CD4-positive, alpha-beta T cell (primary cell): ENCODE results near the gene CMTM6. TPM values are rescaled to one million over a fixed set of nuclear protein-coding genes. Genes with fewer than 3 reads are reported as not detected.
"Not testable (repeated sequence)": the region's sequence is repeated elsewhere in the genome, so short reads cannot be mapped to it uniquely, and the experiment has no call there.

Experiments used
- ATAC-seq: fragments of 200-7000 bp; cut with Tn5 transposase; one replicate; pipeline ENCODE4 v1.10.0; 2022; ENCODE audit warnings: mild to moderate bottlenecking; ENCODE audit not compliant: poor library complexity
- CTCF ChIA-PET: fragments of 350-600 bp; sonication (Branson Sonifier 250); formaldehyde crosslinking; loops from one replicate; lab custom pipeline; 2021; ENCODE audit warnings: antibody characterized with exemption, inconsistent platforms; lab: Charles Lee
- POLR2A ChIA-PET: fragments of 350-600 bp; sonication (Branson Sonifier 250); formaldehyde crosslinking; loops from one replicate; lab custom pipeline; 2021; ENCODE audit warnings: antibody characterized with exemption, inconsistent platforms; lab: Charles Lee
- DNase-seq, 14 experiments: peaks; one replicate each; pipeline ENCODE4 v3.0.0-alpha.2; 2013 to 2020; ENCODE audit warnings: mixed read lengths in 2 of 14
- H3K27ac ChIP-seq, 2 donors: one replicate each; pipeline versions ENCODE4 v1.5.1 to v1.7.0; 2013; ENCODE audit warnings: low read length in 2 of 2, low read depth in 1 of 2, mild to moderate bottlenecking in 1 of 2
- H3K27me3 ChIP-seq, 2 experiments: 1 replicate in 1 of 2; 2 replicates in 1 of 2; pipeline versions ENCODE4 v1.6.1 to v1.7.0; 2013; ENCODE audit warnings: low read length in 2 of 2, control low read depth in 1 of 2, mild to moderate bottlenecking in 1 of 2, moderate library complexity in 1 of 2; ENCODE audit not compliant: insufficient read depth in 2 of 2, control insufficient read depth in 1 of 2
- H3K36me3 ChIP-seq: one replicate; pipeline ENCODE4 v1.6.1; 2013; ENCODE audit warnings: low read length, control low read depth; ENCODE audit not compliant: insufficient read depth
- H3K4me1 ChIP-seq: one replicate; pipeline ENCODE4 v1.6.1; 2013; ENCODE audit warnings: low read length, control low read depth; ENCODE audit not compliant: insufficient read depth
- H3K4me3 ChIP-seq: one replicate; pipeline ENCODE4 v1.5.1; 2013; ENCODE audit warnings: mild to moderate bottlenecking, low read length, moderate library complexity
- H3K9me3 ChIP-seq, 2 experiments: 1 replicate in 1 of 2; 2 replicates in 1 of 2; pipeline versions ENCODE4 v1.6.1 to v1.7.0; 2013; ENCODE audit warnings: low read length in 2 of 2, mild to moderate bottlenecking in 2 of 2, control low read depth in 1 of 2, moderate library complexity in 1 of 2; ENCODE audit not compliant: control insufficient read depth in 1 of 2, insufficient read depth in 1 of 2
- H3K27ac Mint-ChIP-seq: one replicate; pipeline ENCODE4 v1.8.0; 2020; ENCODE audit warnings: mixed read lengths
- H3K27me3 Mint-ChIP-seq: one replicate; pipeline ENCODE4 v1.8.0; 2021; ENCODE audit warnings: mixed read lengths
- H3K36me3 Mint-ChIP-seq: one replicate; pipeline ENCODE4 v1.8.0; 2021; ENCODE audit warnings: low read depth, mixed read lengths
- H3K4me1 Mint-ChIP-seq: one replicate; pipeline ENCODE4 v1.8.0; 2021; ENCODE audit warnings: low read depth, mixed read lengths
- H3K4me3 Mint-ChIP-seq: one replicate; pipeline ENCODE4 v1.8.0; 2020; ENCODE audit warnings: mild to moderate bottlenecking, mixed read lengths
- H3K9me3 Mint-ChIP-seq: one replicate; pipeline ENCODE4 v1.8.0; 2020; ENCODE audit warnings: mixed read lengths
- intact Hi-C, 2 experiments: fragments of 100-400 bp; cut with DNase I in 1 of 2; cut with micrococcal nuclease in 1 of 2; formaldehyde crosslinking; loops; one replicate each; pipeline versions ENCODE4 v1.15.1 to v1.9.0; 2023 to 2025; cut with DNase I, micrococcal nuclease
- total RNA-seq, 174 experiments: library from RNA in 2 of 174; stranded (reverse) in 2 of 174; gene quantifications; one replicate each; pipeline ENCODE4 v1.2.3 and lab custom pipeline; 2021 to 2026
- TF ChIP-seq, protein P1 (sequence below): fragments of 200-600 bp; IDR thresholded peaks from one replicate; pipeline ENCODE4 v1.8.0; 2022; ENCODE audit warnings: antibody characterized with exemption, mild to moderate bottlenecking

Gene CMTM6
- total RNA-seq, 2 experiments from 2014 or later, result 36.5 to 37.8 TPM

DNA sequence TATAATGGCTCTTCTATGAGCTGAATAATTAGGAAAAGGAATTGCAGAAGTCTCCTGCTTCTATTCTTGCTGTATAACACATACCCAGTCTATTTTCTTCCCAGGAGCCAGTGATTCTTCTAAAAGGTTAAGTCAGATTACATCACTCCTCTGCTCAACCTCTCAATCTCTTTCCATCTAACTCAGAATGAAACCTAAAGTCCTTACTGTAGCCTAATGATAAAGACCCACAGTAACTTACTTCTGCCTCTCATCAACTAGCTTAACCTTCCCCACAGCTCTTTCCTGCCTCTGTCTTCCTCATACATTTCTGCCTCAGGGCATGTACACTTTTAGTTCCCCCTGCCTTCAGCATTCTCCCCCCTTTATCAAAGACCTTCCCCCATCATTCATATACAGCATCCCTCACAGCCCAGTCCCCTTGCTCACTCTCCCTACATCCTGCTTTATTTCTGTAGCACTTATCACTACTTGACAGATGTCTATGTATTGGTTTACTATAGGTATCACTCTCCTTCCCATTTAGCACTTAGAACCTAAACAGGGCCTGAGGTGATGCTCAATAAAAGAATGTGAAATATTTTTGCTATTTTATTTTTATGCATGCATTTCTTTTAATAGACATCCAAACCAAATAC, 28.5 kb upstream of the CMTM6 start:
- ChIA-PET CTCF (interaction anchor here (1.3 kb wide), 1 partner anchor 21 kb away, joined by 3 read pairs; no protein-coding TSS in a partner anchor), POLR2A (no interaction called here)
- no peaks in the 10 kb centered on the region for H3K4me1 ChIP-seq
- no peak for DNase-seq
- H3K9me3 Mint-ChIP-seq, result no peaks in the 10 kb centered on the region
- H3K36me3 Mint-ChIP-seq, result peaks cover 78% of the 10 kb centered on the region
- H3K27me3 ChIP-seq, result no peaks in the 10 kb centered on the region
- H3K27me3 Mint-ChIP-seq, result no peaks in the 10 kb centered on the region
- H3K4me3 Mint-ChIP-seq, result no peak overlapping the region
- ATAC-seq, result no peak
- H3K9me3 ChIP-seq, result no peaks in the 10 kb centered on the region
- H3K27ac ChIP-seq, result no peak overlapping the region
- intact Hi-C loops, result no loop called here
- TF ChIP-seq, protein P1, sequence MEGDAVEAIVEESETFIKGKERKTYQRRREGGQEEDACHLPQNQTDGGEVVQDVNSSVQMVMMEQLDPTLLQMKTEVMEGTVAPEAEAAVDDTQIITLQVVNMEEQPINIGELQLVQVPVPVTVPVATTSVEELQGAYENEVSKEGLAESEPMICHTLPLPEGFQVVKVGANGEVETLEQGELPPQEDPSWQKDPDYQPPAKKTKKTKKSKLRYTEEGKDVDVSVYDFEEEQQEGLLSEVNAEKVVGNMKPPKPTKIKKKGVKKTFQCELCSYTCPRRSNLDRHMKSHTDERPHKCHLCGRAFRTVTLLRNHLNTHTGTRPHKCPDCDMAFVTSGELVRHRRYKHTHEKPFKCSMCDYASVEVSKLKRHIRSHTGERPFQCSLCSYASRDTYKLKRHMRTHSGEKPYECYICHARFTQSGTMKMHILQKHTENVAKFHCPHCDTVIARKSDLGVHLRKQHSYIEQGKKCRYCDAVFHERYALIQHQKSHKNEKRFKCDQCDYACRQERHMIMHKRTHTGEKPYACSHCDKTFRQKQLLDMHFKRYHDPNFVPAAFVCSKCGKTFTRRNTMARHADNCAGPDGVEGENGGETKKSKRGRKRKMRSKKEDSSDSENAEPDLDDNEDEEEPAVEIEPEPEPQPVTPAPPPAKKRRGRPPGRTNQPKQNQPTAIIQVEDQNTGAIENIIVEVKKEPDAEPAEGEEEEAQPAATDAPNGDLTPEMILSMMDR, result no peak
- no peak overlapping the region for H3K4me3 ChIP-seq
- H3K27ac Mint-ChIP-seq, result no peak overlapping the region
- H3K36me3 ChIP-seq, result peaks cover 50% of the 10 kb centered on the region
- H3K4me1 Mint-ChIP-seq, result no peaks in the 10 kb centered on the region

DNA sequence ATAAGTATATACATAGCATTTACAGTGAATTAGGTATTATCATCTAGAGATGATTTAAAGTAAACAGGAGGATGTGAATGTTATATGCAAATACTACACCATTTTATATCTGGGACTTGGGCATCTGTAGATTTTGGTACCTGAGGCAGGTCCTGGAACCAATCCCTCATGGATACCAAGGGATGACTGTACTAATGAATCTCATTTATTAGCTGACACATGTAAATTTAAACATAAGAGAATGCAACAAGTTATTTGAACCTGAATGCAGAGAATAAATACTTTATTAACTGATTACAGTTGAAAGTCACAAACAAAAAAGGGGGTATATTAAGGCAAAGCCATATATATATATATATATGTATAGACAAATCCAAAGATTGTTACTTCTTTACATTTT, 23.1 kb upstream of the CMTM6 start:
- Mint-ChIP-seq H3K36me3 (peaks cover 64% of the 10 kb centered on the region), H3K4me3 (no peak overlapping the region), H3K4me1 (no peaks in the 10 kb centered on the region), H3K27ac (no peak overlapping the region), H3K9me3 (no peaks in the 10 kb centered on the region), H3K27me3 (no peaks in the 10 kb centered on the region)
- Histone ChIP-seq H3K36me3 (peaks cover 43% of the 10 kb centered on the region), H3K4me1 (no peaks in the 10 kb centered on the region), H3K4me3 (no peak overlapping the region), H3K27ac (no peak overlapping the region), H3K27me3 (no peaks in the 10 kb centered on the region), H3K9me3 (no peaks in the 10 kb centered on the region)
- ATAC-seq, result no peak
- intact Hi-C loops, result no loop called here
- ChIA-PET POLR2A (no interaction called here), CTCF (interaction anchor here (0.6 kb wide), 1 partner anchor 550 kb away, joined by 3 read pairs; no protein-coding TSS in a partner anchor)
- DNase-seq, result no peak
- TF ChIP-seq, protein P1, result no peak

DNA sequence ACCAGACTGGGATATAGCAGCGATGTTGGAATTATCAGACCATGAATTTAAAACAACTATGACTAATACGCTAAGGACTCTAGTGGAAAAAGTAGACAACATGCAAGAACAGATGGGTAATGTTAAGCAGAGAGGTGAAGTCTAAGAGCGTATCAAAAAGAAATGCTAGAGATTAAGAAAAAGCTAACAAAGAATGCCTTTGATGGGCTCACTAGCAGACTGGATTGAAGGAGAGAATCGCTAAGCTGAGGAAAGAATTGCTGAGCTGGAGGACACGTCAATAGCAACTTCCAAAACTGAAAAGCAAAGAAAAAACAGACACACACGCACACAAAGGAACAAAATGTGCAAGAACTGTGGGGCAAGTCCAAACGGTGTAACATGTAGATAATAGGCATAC, 20.0 kb upstream of the CMTM6 start:
- Mint-ChIP-seq H3K36me3 (peaks cover 41% of the 10 kb centered on the region), H3K9me3 (no peaks in the 10 kb centered on the region), H3K27me3 (no peaks in the 10 kb centered on the region), H3K4me3 (no peak overlapping the region), H3K27ac (no peak overlapping the region), H3K4me1 (no peaks in the 10 kb centered on the region)
- Histone ChIP-seq H3K9me3 (no peaks in the 10 kb centered on the region), H3K36me3 (peaks cover 30% of the 10 kb centered on the region), H3K4me1 (no peaks in the 10 kb centered on the region), H3K4me3 (no peak overlapping the region), H3K27me3 (no peaks in the 10 kb centered on the region), H3K27ac (no peak overlapping the region)
- ChIA-PET POLR2A (no interaction called here), CTCF (no interaction called here)
- intact Hi-C loops, result no loop called here
- DNase-seq (no peak), ATAC-seq (no peak)
- TF ChIP-seq, protein P1, result no peak

- H3K27ac Mint-ChIP-seq, H3K4me3 ChIP-seq, H3K4me1 ChIP-seq, H3K4me1 Mint-ChIP-seq, H3K9me3 Mint-ChIP-seq, H3K27me3 ChIP-seq, DNase-seq, H3K36me3 ChIP-seq, POLR2A ChIA-PET, H3K9me3 ChIP-seq, ATAC-seq, H3K27me3 Mint-ChIP-seq, H3K4me3 Mint-ChIP-seq, H3K27ac ChIP-seq: not testable (repeated sequence)
- H3K36me3 Mint-ChIP-seq, result peaks cover 11% of the 10 kb centered on the region
- intact Hi-C loops, result loop anchor here in 1 of 2 experiments (10.0 kb wide), 1 partner anchor 56 kb away; the partner anchor contains the start of gene DYNC1LI1
- CTCF ChIA-PET, result interaction anchor here (0.5 kb wide), 1 partner anchor 15 kb away, joined by 4 read pairs; no protein-coding TSS in a partner anchor
Measured at GRCh38 chr3:32518921-32519320, 16.3 kb upstream of the CMTM6 start.

- H3K27ac Mint-ChIP-seq, result peak overlapping the region; percentile 70
Measured at GRCh38 chr3:32516751-32517150, 14.1 kb upstream of the CMTM6 start.

More at GRCh38 chr3:32516751-32517150, 14.1 kb upstream of the CMTM6 start:
- peak overlapping the region; percentile 74 for H3K4me3 Mint-ChIP-seq
- H3K36me3 ChIP-seq, CTCF ChIA-PET, H3K4me3 ChIP-seq, H3K9me3 Mint-ChIP-seq, H3K27me3 Mint-ChIP-seq, ATAC-seq, POLR2A ChIA-PET, H3K36me3 Mint-ChIP-seq, DNase-seq, H3K4me1 Mint-ChIP-seq, H3K4me1 ChIP-seq, H3K27ac ChIP-seq, H3K9me3 ChIP-seq, H3K27me3 ChIP-seq: not testable (repeated sequence)
- intact Hi-C loops, result loop anchor here in 1 of 2 experiments (10.0 kb wide), 1 partner anchor 58 kb away; the partner anchor contains the start of gene DYNC1LI1
